Measurements from ENCODE around the gene SLC5A11.
"Not testable (repeated sequence)": the region's sequence is repeated elsewhere in the genome, so short reads cannot be mapped to it uniquely, and the experiment has no call there.

SLC5A11 gene

GRCh38 chr16:24853169-24853824 lies 7.5 kb downstream of the SLC5A11 start:
- Histone ChIP-seq H3K4me3 (no peak overlapping the region), H3K27me3 (no peaks in the 10 kb centered on the region), H3K36me3 (no peaks in the 10 kb centered on the region), H3K9ac (no peak overlapping the region), H4K20me1 (peaks cover 0 to 7% (median 0%) of the 10 kb centered on the region in 11 experiments; a peak in 3 of 22 replicates), H3K9me3 (replicated peaks in 1 of 11) (no peaks in the 10 kb centered on the region), H3K4me1 (no peaks in the 10 kb centered on the region), H3K4me2 (no peak overlapping the region), H3K27ac (no peak overlapping the region)
- no peak for TF ChIP-seq Cebpa-rat (IDR thresholded peaks at IDR 0.05)

- Histone ChIP-seq H3K27me3 (no peaks in the 10 kb centered on the region), H3K4me3 (no peak overlapping the region), H3K27ac (no peak overlapping the region), H4K20me1 (peaks cover 0 to 7% (median 0%) of the 10 kb centered on the region in 11 experiments; a peak in 3 of 22 replicates), H3K36me3 (no peaks in the 10 kb centered on the region), H3K4me2 (no peak overlapping the region), H3K9me3 (replicated peaks in 1 of 11) (no peaks in the 10 kb centered on the region), H3K4me1 (no peaks in the 10 kb centered on the region), H3K9ac (no peak overlapping the region)
- TF ChIP-seq Cebpa-rat (IDR thresholded peaks at IDR 0.05): no peak
Observed at GRCh38 chr16:24853830-24854229, 8.1 kb downstream of the SLC5A11 start.

- Histone ChIP-seq H3K4me2 (no peak overlapping the region), H3K9me3 (replicated peaks in 1 of 11) (no peaks in the 10 kb centered on the region), H3K4me1 (no peaks in the 10 kb centered on the region), H3K4me3 (no peak overlapping the region), H3K27ac (no peak overlapping the region), H3K27me3 (no peaks in the 10 kb centered on the region), H3K9ac (no peak overlapping the region), H3K36me3 (no peaks in the 10 kb centered on the region), H4K20me1 (peaks cover 0 to 7% (median 0%) of the 10 kb centered on the region in 11 experiments; a peak in 3 of 22 replicates)
- no peak for TF ChIP-seq Cebpa-rat (IDR thresholded peaks at IDR 0.05)
Observed at GRCh38 chr16:24854607-24855171, 8.9 kb downstream of the SLC5A11 start.

- Histone ChIP-seq H4K20me1 (peaks cover 0 to 7% (median 0%) of the 10 kb centered on the region in 11 experiments; a peak in 3 of 22 replicates), H3K27ac (no peak overlapping the region), H3K4me3 (no peak overlapping the region), H3K36me3 (no peaks in the 10 kb centered on the region), H3K4me1 (no peaks in the 10 kb centered on the region), H3K9me3 (replicated peaks in 1 of 11) (no peaks in the 10 kb centered on the region), H3K4me2 (no peak overlapping the region), H3K27me3 (no peaks in the 10 kb centered on the region), H3K9ac (no peak overlapping the region)
- no peak for TF ChIP-seq Cebpa-rat (IDR thresholded peaks at IDR 0.05)
Observed at GRCh38 chr16:24855678-24856077, 9.9 kb downstream of the SLC5A11 start.

- not testable (repeated sequence) for H3K27me3 ChIP-seq; H3K36me3 ChIP-seq; H3K4me1 ChIP-seq; H3K4me2 ChIP-seq; H3K9me3 ChIP-seq (replicated peaks in 1 of 11); H3K27ac ChIP-seq; H3K4me3 ChIP-seq; H3K9ac ChIP-seq; H4K20me1 ChIP-seq
Observed at GRCh38 chr16:24856871-24857270, 11.1 kb downstream of the SLC5A11 start.

- Histone ChIP-seq H3K9ac (no peak overlapping the region), H4K20me1 (peaks cover 0 to 3% (median 0%) of the 10 kb centered on the region in 11 experiments; a peak in 3 of 22 replicates), H3K4me2 (no peak overlapping the region), H3K27me3 (no peaks in the 10 kb centered on the region), H3K4me3 (no peak overlapping the region), H3K27ac (no peak overlapping the region), H3K9me3 (replicated peaks in 1 of 11) (peaks cover 0 to 3% (median 0%) of the 10 kb centered on the region in 11 experiments; a peak in 6 of 22 replicates), H3K4me1 (no peaks in the 10 kb centered on the region), H3K36me3 (no peaks in the 10 kb centered on the region)
- TF ChIP-seq Cebpa-rat (IDR thresholded peaks at IDR 0.05): no peak
Observed at GRCh38 chr16:24858219-24859041, 12.7 kb downstream of the SLC5A11 start.

- H3K4me3 ChIP-seq: no peak overlapping the region
- H3K9ac ChIP-seq: no peak overlapping the region
- no peaks in the 10 kb centered on the region for H3K36me3 ChIP-seq
- peaks cover 7 to 15% (median 11%) of the 10 kb centered on the region in 11 experiments; a peak in 21 of 22 replicates for H3K9me3 ChIP-seq (replicated peaks in 1 of 11)
- no peaks in the 10 kb centered on the region for H3K4me1 ChIP-seq
- H3K27ac ChIP-seq: no peak overlapping the region
- H3K4me2 ChIP-seq: no peak overlapping the region
- no peaks in the 10 kb centered on the region for H3K27me3 ChIP-seq
- TF ChIP-seq Cebpa-rat (IDR thresholded peaks at IDR 0.05): no peak
- H4K20me1 ChIP-seq: 0 out of 22 replicates have a peak, but pooled peaks cover 0 to 3% (median 0%) of the 10 kb centered on the region in 11 experiments
Observed at GRCh38 chr16:24861461-24861860, 15.7 kb downstream of the SLC5A11 start.

- Histone ChIP-seq H3K4me3 (no peak overlapping the region), H3K36me3 (no peaks in the 10 kb centered on the region), H3K27ac (no peak overlapping the region), H3K9me3 (replicated peaks in 1 of 11) (peaks cover 7 to 15% (median 11%) of the 10 kb centered on the region in 11 experiments; a peak in 21 of 22 replicates), H4K20me1 (no peaks in the 10 kb centered on the region), H3K27me3 (no peaks in the 10 kb centered on the region), H3K4me2 (no peak overlapping the region), H3K9ac (no peak overlapping the region), H3K4me1 (no peaks in the 10 kb centered on the region)
- no peak for TF ChIP-seq Cebpa-rat (IDR thresholded peaks at IDR 0.05)
Observed at GRCh38 chr16:24863582-24864437, 18.0 kb downstream of the SLC5A11 start.

- Histone ChIP-seq H3K4me1 (peaks cover 0 to 4% (median 0%) of the 10 kb centered on the region in 10 experiments; a peak in 2 of 20 replicates), H3K4me2 (no peak overlapping the region), H3K4me3 (no peak overlapping the region), H3K36me3 (no peaks in the 10 kb centered on the region), H3K27ac (no peak overlapping the region), H3K27me3 (no peaks in the 10 kb centered on the region), H3K9me3 (replicated peaks in 1 of 11) (peaks cover 4 to 8% (median 5%) of the 10 kb centered on the region in 11 experiments; a peak in 20 of 22 replicates), H4K20me1 (no peaks in the 10 kb centered on the region), H3K9ac (no peak overlapping the region)
- TF ChIP-seq Cebpa-rat (IDR thresholded peaks at IDR 0.05): no peak
Observed at GRCh38 chr16:24869033-24869432, 23.3 kb downstream of the SLC5A11 start.
